Measurements from ENCODE around the gene ARMCX4. TPM values are rescaled to one million over a fixed set of nuclear protein-coding genes. Genes with fewer than 3 reads are reported as not detected.

The ARMCX4 gene
- polyA plus RNA-seq (2013, experiment 1 of 2), result 4.0 TPM
- 3.6 TPM for polyA plus RNA-seq (2013, experiment 2 of 2)

DNA sequence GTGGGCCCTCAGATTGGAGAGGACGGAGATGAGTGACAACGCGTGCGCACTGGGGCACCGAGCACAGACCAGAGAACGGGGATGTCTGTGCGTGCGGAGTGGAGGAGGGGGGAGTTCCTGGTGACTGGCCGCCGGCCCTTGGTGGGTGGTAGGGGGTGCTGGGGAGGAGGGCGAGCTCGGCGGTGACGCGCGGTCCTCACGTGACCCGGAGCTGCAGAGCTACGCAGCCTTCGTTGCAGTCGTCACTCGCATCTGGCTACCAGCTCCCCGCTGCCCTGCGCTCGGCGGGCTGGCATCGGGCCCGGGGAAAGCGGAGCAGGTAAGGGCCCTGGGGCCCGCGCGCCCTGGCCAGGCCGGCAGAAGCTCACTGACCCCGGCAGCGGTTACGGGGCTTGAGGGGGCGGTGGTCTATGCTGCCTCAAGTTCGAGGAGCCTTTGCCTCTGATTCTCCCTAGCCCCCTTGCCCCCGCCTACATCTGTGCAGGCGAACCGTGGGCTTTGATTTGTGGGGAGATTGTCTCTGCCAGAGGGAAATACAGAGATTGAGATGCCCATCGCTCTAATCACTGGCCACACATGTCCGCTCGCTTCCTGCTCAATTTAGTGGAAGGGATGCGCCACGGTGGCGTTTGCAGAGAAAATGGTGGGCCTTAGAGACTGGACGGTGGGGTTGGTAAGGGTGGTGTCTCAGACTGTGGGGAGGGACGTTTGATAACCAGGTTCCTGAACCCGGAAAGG, at the start of gene ARMCX4:
Gene ARMCX4, plus strand, starts transcription at position 245 of the 738 bp plus-strand sequence. CDS start 3,134 bp downstream, outside the sequence.
- H3K36me3 ChIP-seq (ENCODE audit: control insufficient read depth, insufficient read depth, low read length), result no peaks in the 10 kb centered on the region
- no peak within 1 kb of the TSS for H2AK5ac ChIP-seq (ENCODE audit: low read length)
- no peaks in the 10 kb centered on the region for H3K79me1 ChIP-seq (ENCODE audit: low read length)
- H3K4me1 ChIP-seq (ENCODE audit: control insufficient read depth, low read depth, low read length), result no peaks in the 10 kb centered on the region
- no peak within 1 kb of the TSS for H2BK15ac ChIP-seq (replicated peaks; ENCODE audit: low read depth)
- no peaks in the 10 kb centered on the region for H3K27me3 ChIP-seq (ENCODE audit: insufficient read depth, low read length, poor library complexity)
- peak within 1 kb of the TSS; percentile 62 for H3K9ac ChIP-seq (ENCODE audit: low read length)
- peak within 1 kb of the TSS; percentile 27 for H3K4me3 ChIP-seq (ENCODE audit: low read length)
- H3K23ac ChIP-seq (ENCODE audit: low read length), result no peak within 1 kb of the TSS
- H3K27ac ChIP-seq (ENCODE audit: low read depth, low read length), result no peak within 1 kb of the TSS
- no peak within 1 kb of the TSS for H2BK120ac ChIP-seq (ENCODE audit: low read depth, low read length)
- DNase-seq, result peak; percentile 66
- H2BK5ac ChIP-seq (ENCODE audit: low read length), result no peak within 1 kb of the TSS
- H4K5ac ChIP-seq (ENCODE audit: low read length), result no peak within 1 kb of the TSS
- H3K18ac ChIP-seq (ENCODE audit: low read length), result no peak within 1 kb of the TSS
- no CpG with 5 or more reads among the region's 50 CpGs for WGBS (ENCODE audit: extremely low coverage, insufficient coverage, low lambda C conversion rate)
- H4K8ac ChIP-seq (ENCODE audit: low read depth, low read length), result no peak within 1 kb of the TSS
- H3K4ac ChIP-seq (ENCODE audit: low read depth, low read length), result no peak within 1 kb of the TSS
- H3K79me2 ChIP-seq (ENCODE audit: control insufficient read depth, insufficient read depth, low read length), result no peaks in the 10 kb centered on the region
- peak within 1 kb of the TSS; percentile 37 for H3K4me2 ChIP-seq (ENCODE audit: low read length)
- peak within 1 kb of the TSS; percentile 75 for H3K56ac ChIP-seq (ENCODE audit: low read length)

DNA sequence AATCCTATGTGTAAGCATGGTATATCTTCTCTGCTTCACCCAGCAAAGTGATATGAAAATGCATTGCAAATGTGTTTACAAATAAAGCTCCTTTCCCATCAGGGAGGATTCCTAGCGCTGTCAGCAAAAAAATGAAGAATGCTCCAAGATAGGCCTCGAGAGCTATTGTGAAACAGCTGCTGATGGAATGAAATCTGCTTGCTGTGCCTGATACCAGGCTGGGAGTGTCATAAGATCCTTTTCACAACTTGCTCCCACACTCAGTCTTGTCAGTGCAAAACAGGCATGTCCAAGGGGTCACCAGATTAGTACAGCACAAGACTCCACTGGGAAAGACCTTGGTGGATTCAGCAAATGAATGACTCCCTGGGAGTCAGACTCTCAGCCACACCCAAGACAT, 43.2 kb upstream of the ARMCX4 start:
- H2AK5ac ChIP-seq (ENCODE audit: low read length), result no peak overlapping the region
- no peak overlapping the region for H2BK5ac ChIP-seq (ENCODE audit: low read length)
- no peaks in the 10 kb centered on the region for H3K79me1 ChIP-seq (ENCODE audit: low read length)
- DNase-seq, result no peak
- H2BK120ac ChIP-seq (ENCODE audit: low read depth, low read length), result no peak overlapping the region
- no peak overlapping the region for H3K4ac ChIP-seq (ENCODE audit: low read depth, low read length)
- no peak overlapping the region for H3K4me2 ChIP-seq (ENCODE audit: low read length)
- no peak overlapping the region for H3K23ac ChIP-seq (ENCODE audit: low read length)
- H3K18ac ChIP-seq (ENCODE audit: low read length), result no peak overlapping the region
- no peak overlapping the region for H3K27ac ChIP-seq (ENCODE audit: low read depth, low read length)
- H2BK15ac ChIP-seq (replicated peaks; ENCODE audit: low read depth), result no peak overlapping the region
- H3K56ac ChIP-seq (ENCODE audit: low read length), result no peak overlapping the region
- no peak overlapping the region for H4K5ac ChIP-seq (ENCODE audit: low read length)
- H3K27me3 ChIP-seq (ENCODE audit: insufficient read depth, low read length, poor library complexity), result no peaks in the 10 kb centered on the region
- no CpG with 5 or more reads among the region's 2 CpGs for WGBS (ENCODE audit: extremely low coverage, insufficient coverage, low lambda C conversion rate)
- H3K4me1 ChIP-seq (ENCODE audit: control insufficient read depth, low read depth, low read length), result no peaks in the 10 kb centered on the region
- H3K36me3 ChIP-seq (ENCODE audit: control insufficient read depth, insufficient read depth, low read length), result no peaks in the 10 kb centered on the region
- H3K9ac ChIP-seq (ENCODE audit: low read length), result no peak overlapping the region
- no peak overlapping the region for H4K8ac ChIP-seq (ENCODE audit: low read depth, low read length)
- H3K79me2 ChIP-seq (ENCODE audit: control insufficient read depth, insufficient read depth, low read length), result no peaks in the 10 kb centered on the region
- H3K4me3 ChIP-seq (ENCODE audit: low read length), result no peak overlapping the region

DNA sequence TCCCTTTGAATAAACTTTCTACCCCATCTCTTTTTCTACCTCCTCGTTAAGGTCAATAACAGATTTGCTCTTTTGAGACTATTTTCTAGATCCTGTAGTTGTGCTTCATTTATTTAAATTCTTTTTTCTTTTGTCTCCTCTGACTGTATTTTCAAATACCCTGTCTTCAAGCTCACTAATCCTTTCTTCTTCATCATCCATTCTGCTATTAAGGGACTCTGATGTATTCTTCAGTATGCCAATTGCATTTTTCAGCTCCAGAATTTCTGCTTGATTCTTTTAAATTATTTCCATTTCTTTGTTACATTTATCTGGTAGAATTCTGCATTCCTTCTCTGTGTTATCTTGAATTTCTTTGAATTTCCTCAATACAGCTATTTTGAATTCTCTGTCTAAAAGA, 36.0 kb upstream of the ARMCX4 start:
- no peak overlapping the region for H2BK15ac ChIP-seq (replicated peaks; ENCODE audit: low read depth)
- no peaks in the 10 kb centered on the region for H3K79me1 ChIP-seq (ENCODE audit: low read length)
- no peak overlapping the region for H3K4me2 ChIP-seq (ENCODE audit: low read length)
- no peak overlapping the region for H3K4me3 ChIP-seq (ENCODE audit: low read length)
- H4K8ac ChIP-seq (ENCODE audit: low read depth, low read length), result no peak overlapping the region
- H3K27ac ChIP-seq (ENCODE audit: low read depth, low read length), result no peak overlapping the region
- WGBS (ENCODE audit: extremely low coverage, insufficient coverage, low lambda C conversion rate), result no CpG with 5 or more reads among the region's 1 CpG
- no peak overlapping the region for H3K18ac ChIP-seq (ENCODE audit: low read length)
- H3K4me1 ChIP-seq (ENCODE audit: control insufficient read depth, low read depth, low read length), result no peaks in the 10 kb centered on the region
- H3K27me3 ChIP-seq (ENCODE audit: insufficient read depth, low read length, poor library complexity), result no peaks in the 10 kb centered on the region
- H3K56ac ChIP-seq (ENCODE audit: low read length), result no peak overlapping the region
- no peak overlapping the region for H3K4ac ChIP-seq (ENCODE audit: low read depth, low read length)
- H3K36me3 ChIP-seq (ENCODE audit: control insufficient read depth, insufficient read depth, low read length), result no peaks in the 10 kb centered on the region
- no peaks in the 10 kb centered on the region for H3K79me2 ChIP-seq (ENCODE audit: control insufficient read depth, insufficient read depth, low read length)
- H4K5ac ChIP-seq (ENCODE audit: low read length), result no peak overlapping the region
- no peak overlapping the region for H2AK5ac ChIP-seq (ENCODE audit: low read length)
- H2BK120ac ChIP-seq (ENCODE audit: low read depth, low read length), result no peak overlapping the region
- no peak for DNase-seq
- H3K9ac ChIP-seq (ENCODE audit: low read length), result no peak overlapping the region
- H3K23ac ChIP-seq (ENCODE audit: low read length), result no peak overlapping the region
- H2BK5ac ChIP-seq (ENCODE audit: low read length), result no peak overlapping the region

DNA sequence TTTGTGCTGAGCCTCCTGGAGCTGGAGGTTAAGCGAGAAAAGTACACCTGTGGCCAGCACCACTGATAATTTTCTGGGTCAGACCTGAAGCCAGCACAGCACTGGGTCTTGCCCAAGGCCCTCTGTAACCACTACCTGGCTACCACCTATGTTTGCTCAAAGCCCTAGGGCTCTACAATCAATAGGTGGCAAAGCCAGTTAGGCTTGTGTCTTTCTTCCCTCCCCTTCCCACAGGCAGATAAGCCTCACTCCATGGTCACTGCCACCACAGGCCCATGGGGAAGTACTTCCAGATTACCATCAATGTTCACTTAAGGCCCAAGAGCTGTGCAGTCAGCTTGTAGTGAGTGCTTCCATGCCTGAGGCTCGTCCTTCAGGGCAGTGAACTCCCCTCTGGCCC, 35.2 kb upstream of the ARMCX4 start:
- Histone ChIP-seq H2BK120ac (ENCODE audit: low read depth, low read length) (no peak overlapping the region), H3K36me3 (ENCODE audit: control insufficient read depth, insufficient read depth, low read length) (no peaks in the 10 kb centered on the region), H3K4me3 (ENCODE audit: low read length) (no peak overlapping the region), H3K4me2 (ENCODE audit: low read length) (no peak overlapping the region), H3K27ac (ENCODE audit: low read depth, low read length) (no peak overlapping the region), H3K79me2 (ENCODE audit: control insufficient read depth, insufficient read depth, low read length) (no peaks in the 10 kb centered on the region), H3K56ac (ENCODE audit: low read length) (no peak overlapping the region), H4K8ac (ENCODE audit: low read depth, low read length) (no peak overlapping the region), H3K79me1 (ENCODE audit: low read length) (no peaks in the 10 kb centered on the region), H2BK5ac (ENCODE audit: low read length) (no peak overlapping the region), H3K27me3 (ENCODE audit: insufficient read depth, low read length, poor library complexity) (no peaks in the 10 kb centered on the region), H2BK15ac (replicated peaks; ENCODE audit: low read depth) (no peak overlapping the region), H3K9ac (ENCODE audit: low read length) (no peak overlapping the region), H3K23ac (ENCODE audit: low read length) (no peak overlapping the region), H3K4ac (ENCODE audit: low read depth, low read length) (no peak overlapping the region), H3K18ac (ENCODE audit: low read length) (no peak overlapping the region), H2AK5ac (ENCODE audit: low read length) (no peak overlapping the region), H4K5ac (ENCODE audit: low read length) (no peak overlapping the region), H3K4me1 (ENCODE audit: control insufficient read depth, low read depth, low read length) (no peaks in the 10 kb centered on the region)
- WGBS (ENCODE audit: extremely low coverage, insufficient coverage, low lambda C conversion rate), result no CpG with 5 or more reads among the region's 2 CpGs
- DNase-seq, result no peak

DNA sequence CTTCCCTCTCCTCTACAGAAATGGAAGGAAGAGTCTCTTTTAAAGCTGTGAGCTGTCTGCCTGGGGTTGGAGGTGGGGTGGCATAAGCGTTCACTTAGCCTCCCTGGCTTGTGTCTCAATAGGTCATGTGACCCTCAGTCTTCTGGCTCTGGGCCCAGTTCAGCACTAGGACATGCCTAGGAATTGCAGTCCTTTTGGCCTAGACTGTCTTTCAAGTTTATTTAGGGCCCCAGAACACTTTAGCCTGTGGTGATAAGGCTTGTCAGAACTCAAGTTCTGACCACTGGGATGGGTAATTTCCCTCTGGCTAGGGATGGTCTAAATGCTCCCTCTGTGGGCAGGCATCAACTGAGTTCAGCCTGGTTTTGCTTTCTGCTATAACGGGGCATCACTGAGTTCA, 34.3 kb upstream of the ARMCX4 start:
- Histone ChIP-seq H3K27ac (ENCODE audit: low read depth, low read length) (no peak overlapping the region), H2BK5ac (ENCODE audit: low read length) (no peak overlapping the region), H3K23ac (ENCODE audit: low read length) (no peak overlapping the region), H3K56ac (ENCODE audit: low read length) (no peak overlapping the region), H3K4me1 (ENCODE audit: control insufficient read depth, low read depth, low read length) (no peaks in the 10 kb centered on the region), H4K8ac (ENCODE audit: low read depth, low read length) (no peak overlapping the region), H3K27me3 (ENCODE audit: insufficient read depth, low read length, poor library complexity) (no peaks in the 10 kb centered on the region), H3K4ac (ENCODE audit: low read depth, low read length) (no peak overlapping the region), H3K9ac (ENCODE audit: low read length) (no peak overlapping the region), H2AK5ac (ENCODE audit: low read length) (no peak overlapping the region), H2BK120ac (ENCODE audit: low read depth, low read length) (no peak overlapping the region), H2BK15ac (replicated peaks; ENCODE audit: low read depth) (no peak overlapping the region), H3K79me2 (ENCODE audit: control insufficient read depth, insufficient read depth, low read length) (no peaks in the 10 kb centered on the region), H3K4me2 (ENCODE audit: low read length) (no peak overlapping the region), H3K36me3 (ENCODE audit: control insufficient read depth, insufficient read depth, low read length) (no peaks in the 10 kb centered on the region), H3K4me3 (ENCODE audit: low read length) (no peak overlapping the region), H4K5ac (ENCODE audit: low read length) (no peak overlapping the region), H3K18ac (ENCODE audit: low read length) (no peak overlapping the region), H3K79me1 (ENCODE audit: low read length) (no peaks in the 10 kb centered on the region)
- WGBS (ENCODE audit: extremely low coverage, insufficient coverage, low lambda C conversion rate), result no CpG with 5 or more reads among the region's 2 CpGs
- no peak for DNase-seq

DNA sequence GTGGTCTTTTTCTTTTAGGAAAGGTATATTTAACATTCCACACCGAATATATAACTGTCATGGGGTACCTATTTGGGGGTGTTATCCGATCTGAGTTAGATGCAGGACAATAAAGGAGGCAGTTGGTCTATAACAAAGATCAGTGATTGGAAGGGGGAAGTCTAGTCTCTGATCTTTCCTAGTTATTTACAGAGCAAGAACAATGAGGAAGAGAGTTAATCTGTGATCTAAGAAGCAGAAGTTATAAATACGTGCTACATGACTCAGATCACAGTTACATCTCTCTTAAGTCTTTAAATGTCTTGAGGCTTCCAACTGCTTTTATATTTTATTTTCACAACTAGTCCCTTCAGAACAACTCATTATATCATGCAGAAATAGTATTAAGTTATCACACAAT, 33.2 kb upstream of the ARMCX4 start:
- Histone ChIP-seq H2AK5ac (ENCODE audit: low read length) (no peak overlapping the region), H3K56ac (ENCODE audit: low read length) (no peak overlapping the region), H3K23ac (ENCODE audit: low read length) (no peak overlapping the region), H3K4me2 (ENCODE audit: low read length) (no peak overlapping the region), H3K9ac (ENCODE audit: low read length) (no peak overlapping the region), H3K4ac (ENCODE audit: low read depth, low read length) (no peak overlapping the region), H3K79me2 (ENCODE audit: control insufficient read depth, insufficient read depth, low read length) (no peaks in the 10 kb centered on the region), H4K5ac (ENCODE audit: low read length) (no peak overlapping the region), H3K36me3 (ENCODE audit: control insufficient read depth, insufficient read depth, low read length) (no peaks in the 10 kb centered on the region), H3K4me3 (ENCODE audit: low read length) (no peak overlapping the region), H2BK120ac (ENCODE audit: low read depth, low read length) (no peak overlapping the region), H2BK15ac (replicated peaks; ENCODE audit: low read depth) (no peak overlapping the region), H3K27ac (ENCODE audit: low read depth, low read length) (no peak overlapping the region), H4K8ac (ENCODE audit: low read depth, low read length) (no peak overlapping the region), H2BK5ac (ENCODE audit: low read length) (no peak overlapping the region), H3K27me3 (ENCODE audit: insufficient read depth, low read length, poor library complexity) (no peaks in the 10 kb centered on the region), H3K4me1 (ENCODE audit: control insufficient read depth, low read depth, low read length) (no peaks in the 10 kb centered on the region), H3K79me1 (ENCODE audit: low read length) (no peaks in the 10 kb centered on the region), H3K18ac (ENCODE audit: low read length) (no peak overlapping the region)
- DNase-seq, result no peak
- no CpG with 5 or more reads among the region's 3 CpGs for WGBS (ENCODE audit: extremely low coverage, insufficient coverage, low lambda C conversion rate)

All from mesendoderm (in vitro differentiated cells).